COLO668 (cell line): Measurements from ENCODE around the gene RELA.
A peak's percentile ranks its signal among the peaks of the same experiment; 100 is the strongest.
"Not testable (repeated sequence)": the region's sequence is repeated elsewhere in the genome, so short reads cannot be mapped to it uniquely, and the experiment has no call there.

Experiments
- DNase-seq: peaks from one replicate; lab custom pipeline; 2025; ENCODE audit not compliant: unreplicated experiment; lab: John Stamatoyannopoulos, UW

RELA gene

GRCh38 chr11:65649656-65650546, 12.8 kb downstream of the RELA start:
- DNase-seq, result no peak

- DNase-seq, result no peak
These were observed 13.7 kb downstream of the RELA start for GRCh38 chr11:65648997-65649493.

DNA sequence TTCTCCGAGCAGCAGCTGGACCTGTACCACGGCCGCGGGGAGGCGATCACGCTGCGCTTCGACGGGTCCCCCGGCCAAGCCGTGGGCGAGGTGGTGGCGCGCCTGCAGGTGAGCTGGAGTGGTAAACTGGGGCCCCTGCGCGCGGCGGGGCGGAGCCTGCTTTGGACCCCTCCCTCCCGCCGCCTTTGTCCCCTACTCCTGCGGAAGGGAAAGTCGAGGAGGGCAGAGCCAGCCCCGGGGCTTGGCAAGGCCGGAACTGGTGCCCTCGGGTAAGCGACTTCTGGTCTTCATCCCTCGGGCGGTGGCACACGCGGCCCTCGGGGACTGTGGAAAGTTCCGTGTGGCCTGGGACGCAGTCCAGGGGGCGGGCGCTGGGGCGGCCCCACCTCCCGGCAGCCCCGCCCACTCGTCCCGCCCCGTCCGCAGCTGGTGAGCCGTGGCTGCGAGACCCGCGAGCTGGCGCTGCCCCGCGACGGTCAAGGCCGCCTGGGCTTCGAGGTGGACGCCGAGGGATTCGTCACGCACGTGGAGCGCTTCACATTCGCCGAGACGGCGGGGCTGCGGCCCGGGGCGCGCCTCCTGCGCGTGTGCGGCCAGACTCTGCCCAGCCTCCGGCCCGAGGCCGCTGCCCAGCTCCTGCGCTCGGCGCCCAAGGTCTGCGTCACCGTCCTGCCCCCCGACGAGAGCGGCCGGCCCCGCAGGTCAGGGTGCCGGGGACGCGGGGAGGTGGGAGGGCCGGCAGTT, 15.6 kb downstream of the RELA start:
- peak; percentile 54 for DNase-seq

DNA sequence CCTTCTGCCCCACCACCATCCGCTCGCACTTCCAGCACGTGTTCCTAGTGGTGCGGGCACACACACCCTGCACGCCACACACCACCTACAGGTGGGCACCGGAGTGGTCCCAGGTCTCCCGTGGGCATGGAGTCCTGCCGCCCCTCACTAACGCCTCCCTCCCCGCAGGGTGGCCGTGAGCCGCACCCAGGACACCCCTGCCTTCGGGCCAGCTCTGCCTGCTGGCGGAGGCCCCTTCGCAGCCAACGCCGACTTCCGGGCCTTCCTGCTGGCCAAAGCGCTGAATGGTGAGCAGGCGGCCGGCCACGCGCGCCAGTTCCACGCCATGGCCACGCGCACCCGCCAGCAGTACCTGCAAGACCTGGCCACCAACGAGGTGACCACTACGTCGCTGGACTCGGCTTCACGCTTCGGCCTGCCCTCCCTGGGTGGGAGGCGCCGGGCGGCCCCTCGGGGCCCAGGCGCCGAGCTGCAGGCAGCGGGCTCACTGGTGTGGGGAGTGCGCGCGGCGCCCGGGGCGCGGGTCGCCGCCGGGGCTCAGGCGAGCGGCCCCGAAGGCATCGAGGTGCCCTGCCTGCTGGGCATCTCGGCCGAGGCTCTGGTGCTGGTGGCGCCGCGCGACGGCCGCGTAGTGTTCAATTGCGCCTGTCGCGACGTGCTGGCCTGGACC, 16.3 kb downstream of the RELA start:
- no peak for DNase-seq

- no peak for DNase-seq
These were observed 17.0 kb downstream of the RELA start for GRCh38 chr11:65645710-65646109.

DNA sequence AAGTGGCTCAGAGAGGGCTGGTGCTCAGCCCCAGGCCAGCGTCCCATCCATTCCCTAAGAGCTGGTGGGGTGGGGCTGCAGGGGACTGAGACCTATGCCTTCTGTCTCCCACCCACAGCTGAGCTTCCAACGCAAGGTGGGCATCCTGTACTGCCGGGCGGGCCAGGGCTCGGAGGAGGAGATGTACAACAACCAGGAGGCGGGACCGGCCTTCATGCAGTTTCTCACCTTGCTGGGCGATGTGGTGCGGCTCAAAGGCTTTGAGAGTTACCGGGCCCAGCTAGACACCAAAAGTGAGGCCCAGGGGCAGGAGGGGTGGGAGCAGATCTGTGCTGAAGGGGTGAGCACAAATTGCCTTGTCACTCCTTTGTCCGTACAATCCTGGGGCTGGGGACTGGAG, 17.9 kb downstream of the RELA start:
- no peak for DNase-seq

DNA sequence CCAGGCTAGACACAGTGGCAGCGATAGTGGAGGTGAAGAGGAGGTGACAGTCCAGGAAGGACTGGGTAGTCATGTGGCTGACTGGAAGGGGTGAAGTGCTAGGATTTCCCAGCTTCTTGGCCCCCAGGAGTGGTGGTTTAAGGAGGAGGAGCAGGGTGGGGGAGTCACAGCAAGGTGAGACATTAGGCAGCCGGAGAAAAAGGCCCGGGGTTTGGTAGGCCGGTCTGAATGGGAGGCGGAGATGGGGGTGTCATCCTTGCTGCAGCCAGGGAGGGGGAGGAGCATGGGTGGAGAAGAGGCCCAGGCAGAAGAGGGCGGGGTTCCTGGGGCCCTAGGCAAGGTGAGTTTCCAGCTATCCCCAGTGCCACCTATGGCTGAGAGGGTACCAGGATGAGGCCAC, 18.7 kb downstream of the RELA start:
- no peak for DNase-seq

DNA sequence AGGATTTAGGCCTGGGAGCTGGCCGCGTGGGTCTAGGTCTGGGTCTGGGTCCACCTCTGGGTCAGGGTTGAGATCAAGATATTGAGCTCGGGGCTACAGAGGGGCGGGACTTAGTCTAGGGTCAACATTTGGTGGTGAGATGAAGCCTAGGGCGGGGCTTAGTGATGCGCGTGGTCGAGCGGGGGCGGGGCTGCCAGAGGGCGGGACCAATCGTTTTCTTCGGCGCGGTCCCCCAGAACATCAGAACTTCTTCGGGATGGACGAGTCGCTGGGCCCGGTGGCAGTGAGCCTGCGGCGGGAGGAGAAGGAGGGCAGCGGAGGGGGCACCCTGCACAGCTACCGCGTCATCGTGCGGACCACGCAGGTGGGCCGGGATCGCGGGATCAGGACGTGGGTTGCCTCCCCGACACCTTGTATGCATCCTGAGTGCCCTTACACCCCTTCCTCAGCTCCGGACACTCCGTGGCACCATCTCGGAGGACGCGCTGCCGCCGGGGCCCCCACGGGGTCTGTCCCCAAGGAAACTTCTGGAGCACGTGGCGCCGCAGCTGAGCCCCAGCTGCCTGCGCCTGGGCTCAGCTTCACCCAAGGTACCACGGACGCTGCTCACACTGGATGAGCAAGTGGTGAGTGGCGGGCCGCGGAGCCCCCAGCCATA, 20.6 kb downstream of the RELA start:
- no peak for DNase-seq

- no peak for DNase-seq
These were observed 21.3 kb downstream of the RELA start for GRCh38 chr11:65641297-65642013.

DNA sequence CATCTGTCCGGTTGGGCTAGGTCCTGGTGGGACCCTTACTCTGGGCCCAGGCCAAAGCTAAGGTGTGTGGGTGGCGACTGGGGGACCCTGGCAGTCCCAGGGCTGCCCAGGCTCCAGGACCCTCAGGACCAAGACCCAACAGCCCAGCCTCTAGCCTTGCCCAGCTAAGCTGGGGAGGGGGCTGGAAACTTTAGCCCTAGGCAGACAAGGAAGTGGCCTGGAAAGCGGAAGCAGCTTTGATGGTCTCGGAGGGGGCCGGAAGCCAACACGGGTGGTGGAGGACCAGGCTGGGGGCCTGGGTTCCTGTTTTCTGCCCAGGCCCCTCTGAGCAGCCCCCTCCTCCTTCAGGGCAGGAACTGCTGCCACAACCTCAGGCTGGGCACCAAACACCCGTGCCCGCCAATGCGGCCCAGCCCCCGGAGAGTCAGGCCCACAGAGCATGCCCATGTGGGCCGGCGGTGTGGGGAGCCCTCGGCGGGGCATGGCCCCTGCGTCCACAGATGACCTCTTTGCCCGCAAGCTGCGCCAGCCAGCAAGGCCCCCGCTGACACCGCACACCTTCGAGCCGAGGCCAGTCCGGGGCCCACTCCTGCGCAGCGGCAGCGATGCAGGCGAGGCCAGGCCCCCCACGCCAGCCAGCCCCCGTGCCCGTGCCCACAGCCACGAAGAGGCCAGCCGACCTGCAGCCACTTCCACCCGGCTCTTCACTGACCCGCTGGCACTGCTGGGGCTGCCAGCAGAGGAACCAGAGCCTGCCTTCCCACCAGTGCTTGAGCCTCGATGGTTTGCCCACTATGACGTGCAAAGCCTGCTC, 22.0 kb downstream of the RELA start:
- DNase-seq, result no peak

- peak; percentile 37 for DNase-seq
These were observed 22.9 kb downstream of the RELA start for GRCh38 chr11:65639623-65640482.

DNA sequence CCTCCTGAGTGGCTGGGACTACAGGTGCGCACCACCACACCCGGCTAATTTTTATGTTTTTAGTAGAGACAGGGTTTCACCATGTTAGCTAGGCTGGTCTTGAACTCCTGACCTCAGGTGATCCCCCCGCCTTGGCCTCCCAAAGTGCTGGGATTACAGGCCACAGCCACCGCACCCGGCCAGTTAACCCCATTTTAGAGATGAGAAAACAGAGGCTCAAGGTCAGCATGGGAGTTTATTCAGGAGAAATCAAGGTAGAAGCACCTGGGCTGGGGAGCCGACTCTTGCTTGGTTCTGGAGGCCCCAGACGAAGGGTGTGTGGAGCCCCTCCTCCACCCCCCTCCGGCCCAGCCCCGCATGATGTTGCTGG, 23.5 kb downstream of the RELA start:
- DNase-seq, result not testable (repeated sequence)

- DNase-seq, result peak; percentile 65
These were observed 24.8 kb downstream of the RELA start, which contains the start of gene SIPA1 for GRCh38 chr11:65637794-65638419. Gene SIPA1 (plus strand): TSS chr11:65638101. CDS start chr11:65640922, 2,821 bp downstream.

- no peak for DNase-seq
These were observed 25.6 kb downstream of the RELA start for GRCh38 chr11:65637032-65637557.

GRCh38 chr11:65636108-65637031, 26.3 kb downstream of the RELA start:
- no peak for DNase-seq

GRCh38 chr11:65634905-65635731, 27.6 kb downstream of the RELA start:
- DNase-seq, result no peak
